ENCODE data around the gene PSG7.

GRCh38 chr19:42928896-42929295 lies 8.1 kb downstream of the PSG7 start:
- TF ChIP-seq POLR2A (IDR thresholded peaks at IDR 0.05) (no peak), POLR2AphosphoS5 (IDR thresholded peaks at IDR 0.05) (no peak)
- TF ChIP-seq, protein P1, sequence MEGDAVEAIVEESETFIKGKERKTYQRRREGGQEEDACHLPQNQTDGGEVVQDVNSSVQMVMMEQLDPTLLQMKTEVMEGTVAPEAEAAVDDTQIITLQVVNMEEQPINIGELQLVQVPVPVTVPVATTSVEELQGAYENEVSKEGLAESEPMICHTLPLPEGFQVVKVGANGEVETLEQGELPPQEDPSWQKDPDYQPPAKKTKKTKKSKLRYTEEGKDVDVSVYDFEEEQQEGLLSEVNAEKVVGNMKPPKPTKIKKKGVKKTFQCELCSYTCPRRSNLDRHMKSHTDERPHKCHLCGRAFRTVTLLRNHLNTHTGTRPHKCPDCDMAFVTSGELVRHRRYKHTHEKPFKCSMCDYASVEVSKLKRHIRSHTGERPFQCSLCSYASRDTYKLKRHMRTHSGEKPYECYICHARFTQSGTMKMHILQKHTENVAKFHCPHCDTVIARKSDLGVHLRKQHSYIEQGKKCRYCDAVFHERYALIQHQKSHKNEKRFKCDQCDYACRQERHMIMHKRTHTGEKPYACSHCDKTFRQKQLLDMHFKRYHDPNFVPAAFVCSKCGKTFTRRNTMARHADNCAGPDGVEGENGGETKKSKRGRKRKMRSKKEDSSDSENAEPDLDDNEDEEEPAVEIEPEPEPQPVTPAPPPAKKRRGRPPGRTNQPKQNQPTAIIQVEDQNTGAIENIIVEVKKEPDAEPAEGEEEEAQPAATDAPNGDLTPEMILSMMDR (IDR thresholded peaks at IDR 0.05), result no peak

All from gastroesophageal sphincter (tissue), 3 donors.